Dendritic cell treated with granulocyte-macrophage colony-stimulating factor and Interleukin-4, amounts not matched to agents 40 ng/mL and 50 ng/mL, for 4 days (primary cell): ENCODE data around the gene CCZ1B.
"Not testable (repeated sequence)": the region's sequence is repeated elsewhere in the genome, so short reads cannot be mapped to it uniquely, and the experiment has no call there.

Experiments used
- H3K27ac Mint-ChIP-seq: one replicate; pipeline ENCODE4 v1.8.0; 2022; ENCODE audit warnings: mild to moderate bottlenecking, mixed read lengths
- H3K27me3 Mint-ChIP-seq: one replicate; pipeline ENCODE4 v1.8.0; 2022; ENCODE audit warnings: mild to moderate bottlenecking, mixed read lengths
- H3K36me3 Mint-ChIP-seq: one replicate; pipeline ENCODE4 v1.8.0; 2022; ENCODE audit warnings: low read depth, mixed read lengths
- H3K4me1 Mint-ChIP-seq: one replicate; pipeline ENCODE4 v1.8.0; 2022; ENCODE audit warnings: low read depth, mixed read lengths
- H3K4me3 Mint-ChIP-seq: one replicate; pipeline ENCODE4 v1.8.0; 2022; ENCODE audit warnings: mild to moderate bottlenecking, moderate library complexity, mixed read lengths
- H3K9me3 Mint-ChIP-seq: one replicate; pipeline ENCODE4 v1.8.0; 2022; ENCODE audit warnings: mixed read lengths
- intact Hi-C: fragments of 100-400 bp; cut with micrococcal nuclease; formaldehyde crosslinking; loops from one replicate; pipeline ENCODE4 v1.15.0; 2022

The CCZ1B gene

DNA sequence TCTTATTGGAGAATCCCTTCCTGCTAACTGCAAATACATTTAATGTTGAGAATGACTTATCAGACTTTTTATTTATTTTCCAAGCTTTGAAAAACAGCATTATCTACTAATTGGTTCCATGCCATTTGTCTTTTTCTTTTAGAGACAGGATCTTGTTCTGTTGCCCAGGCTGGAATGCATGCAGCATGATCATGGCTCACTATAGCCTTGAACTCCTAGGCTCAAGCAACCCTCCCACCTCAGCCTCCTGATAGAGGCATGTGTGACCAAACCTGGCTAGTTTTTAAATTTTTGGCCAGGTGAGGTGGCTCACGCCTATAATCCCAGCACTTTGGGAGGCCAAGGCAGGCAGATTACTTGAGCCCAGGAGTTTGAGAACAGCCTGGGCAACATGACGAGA lies 13.1 kb downstream of the CCZ1B start:
- H3K4me1 Mint-ChIP-seq, H3K27me3 Mint-ChIP-seq, H3K9me3 Mint-ChIP-seq, intact Hi-C loops, H3K27ac Mint-ChIP-seq, H3K4me3 Mint-ChIP-seq: not testable (repeated sequence)
- H3K36me3 Mint-ChIP-seq = peaks cover 49% of the 10 kb centered on the region

DNA sequence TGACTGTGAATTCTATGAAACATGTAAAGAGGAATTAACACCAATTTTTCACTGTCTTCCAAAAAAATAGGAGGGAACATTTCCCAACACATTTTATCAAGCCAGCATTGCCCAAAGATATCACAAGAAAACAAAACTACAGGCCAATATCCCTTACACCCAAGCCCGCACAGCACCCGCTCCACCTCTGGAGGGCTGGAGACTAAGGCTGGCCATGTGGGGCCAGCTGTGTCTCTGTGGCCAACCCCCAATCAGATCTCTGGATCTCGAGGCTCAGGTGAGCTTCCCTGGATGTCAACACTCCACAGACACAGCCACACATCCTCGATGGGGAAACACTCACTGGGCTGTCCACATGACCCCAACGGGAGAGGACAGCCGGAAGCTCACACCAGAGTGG lies 18.1 kb downstream of the CCZ1B start:
- H3K9me3 Mint-ChIP-seq, intact Hi-C loops, H3K4me3 Mint-ChIP-seq: not testable (repeated sequence)

DNA sequence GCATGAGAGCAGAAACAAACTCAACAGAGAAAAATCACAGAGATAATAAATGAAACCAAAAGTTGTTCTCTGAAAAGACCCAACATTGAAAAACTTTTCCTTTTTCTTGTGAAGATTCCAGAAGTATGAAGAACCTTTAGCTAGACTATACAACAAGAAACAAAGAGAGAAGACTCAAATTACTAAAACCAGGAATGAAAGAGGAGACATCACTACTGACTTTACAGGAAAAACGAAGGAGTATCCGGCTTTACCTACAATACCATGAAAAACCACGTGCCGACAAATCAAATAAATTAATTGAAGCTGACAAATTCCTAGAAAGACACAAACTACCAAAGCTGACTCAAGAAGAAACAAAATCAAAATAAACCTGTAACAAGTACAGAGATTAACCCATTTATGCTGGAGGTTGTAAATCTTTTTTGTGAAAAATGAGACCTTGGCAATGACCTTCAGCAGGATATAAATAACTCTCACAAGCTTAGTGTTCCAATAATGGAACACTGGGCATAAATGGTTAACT lies 18.6 kb downstream of the CCZ1B start:
- peaks cover 24% of the 10 kb centered on the region for H3K36me3 Mint-ChIP-seq
- H3K27me3 Mint-ChIP-seq, H3K27ac Mint-ChIP-seq, H3K4me3 Mint-ChIP-seq, intact Hi-C loops, H3K4me1 Mint-ChIP-seq, H3K9me3 Mint-ChIP-seq: not testable (repeated sequence)

More for the DNA sequence above, 18.1 kb downstream of the CCZ1B start:
- not testable (repeated sequence) for H3K27ac Mint-ChIP-seq, H3K4me1 Mint-ChIP-seq, H3K27me3 Mint-ChIP-seq
- peaks cover 24% of the 10 kb centered on the region for H3K36me3 Mint-ChIP-seq

DNA sequence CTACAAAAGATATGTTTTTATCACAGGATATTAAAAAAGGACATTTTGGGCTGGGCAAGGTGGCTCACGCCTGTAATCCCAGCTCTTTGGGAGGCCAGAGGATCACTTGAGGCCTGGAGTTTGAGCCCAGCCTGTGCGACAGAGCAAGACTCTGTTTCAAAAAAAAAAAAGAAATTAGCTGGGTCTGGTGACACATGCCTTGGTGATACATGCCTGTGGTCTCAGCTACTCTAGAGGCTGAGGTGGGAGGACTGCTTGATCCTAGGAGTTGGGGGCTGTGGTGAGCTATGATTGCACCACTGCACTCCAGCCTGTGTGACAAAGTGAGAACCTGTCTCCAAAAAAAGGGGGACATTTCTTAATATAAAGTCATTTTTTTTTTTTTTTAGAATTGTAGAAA lies 25.7 kb downstream of the CCZ1B start:
- H3K27me3 Mint-ChIP-seq, H3K9me3 Mint-ChIP-seq, H3K4me3 Mint-ChIP-seq, intact Hi-C loops, H3K27ac Mint-ChIP-seq, H3K4me1 Mint-ChIP-seq: not testable (repeated sequence)
- H3K36me3 Mint-ChIP-seq = peaks cover 22% of the 10 kb centered on the region

DNA sequence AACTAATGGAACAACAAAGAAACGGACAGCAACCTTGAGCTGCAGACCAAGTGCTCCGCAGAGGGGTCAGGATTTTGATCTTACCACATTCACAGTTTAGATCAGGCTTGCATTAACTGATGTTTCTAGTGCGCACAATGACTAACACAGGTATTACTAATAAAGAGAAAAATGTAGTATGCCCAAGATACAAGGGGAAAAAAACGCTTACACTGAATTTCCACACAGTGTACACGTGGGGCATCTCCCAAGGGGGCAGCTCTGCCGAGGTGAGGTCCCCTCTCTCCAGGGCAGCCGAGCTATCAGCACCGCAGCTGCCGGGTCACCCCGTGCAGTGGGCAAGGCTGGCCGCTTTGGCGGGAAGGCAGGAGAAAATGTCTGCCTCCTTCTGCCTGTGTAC lies 26.2 kb downstream of the CCZ1B start:
- H3K36me3 Mint-ChIP-seq = peaks cover 22% of the 10 kb centered on the region
- H3K4me1 Mint-ChIP-seq, intact Hi-C loops, H3K9me3 Mint-ChIP-seq, H3K4me3 Mint-ChIP-seq, H3K27me3 Mint-ChIP-seq, H3K27ac Mint-ChIP-seq: not testable (repeated sequence)

DNA sequence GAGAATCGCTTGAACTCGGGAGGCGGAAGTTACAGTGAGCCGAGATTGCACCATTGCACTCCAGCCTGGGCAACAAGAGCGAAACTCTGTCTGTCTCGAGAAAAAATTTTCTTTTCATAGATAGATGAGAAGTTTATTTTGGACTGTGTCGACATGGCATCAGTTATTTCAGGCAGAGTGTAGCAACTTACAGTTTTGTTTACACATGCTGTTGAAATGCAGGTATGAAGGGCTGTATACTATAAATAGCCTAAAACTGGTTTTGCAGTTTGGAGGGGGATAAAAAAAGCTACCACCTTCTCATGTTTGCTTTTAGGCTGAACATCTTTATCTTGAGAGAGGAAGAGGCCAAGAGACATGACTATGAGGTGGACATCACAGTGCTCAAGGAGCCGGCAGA lies 28.0 kb downstream of the CCZ1B start:
- H3K36me3 Mint-ChIP-seq = peaks cover 15% of the 10 kb centered on the region
- intact Hi-C loops = not testable (repeated sequence)

DNA sequence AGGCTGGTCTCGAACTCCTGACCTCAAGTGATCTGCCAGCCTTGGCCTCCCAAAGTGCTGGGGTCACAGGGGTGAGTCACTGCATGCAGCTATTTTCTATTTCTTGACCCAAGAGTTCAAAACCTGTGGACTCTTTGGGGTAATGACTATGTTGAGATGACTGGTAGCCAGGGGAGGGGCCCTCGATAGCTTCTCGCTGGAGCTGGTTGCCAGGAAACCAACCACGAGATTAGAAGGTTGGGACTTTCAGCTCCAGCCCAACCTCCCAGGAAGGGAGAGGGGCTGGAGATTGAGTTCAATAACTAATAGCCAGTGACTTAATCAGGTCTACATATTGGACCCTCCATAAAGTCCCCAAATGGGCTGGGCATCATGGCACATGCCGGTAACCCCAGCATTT lies 28.9 kb downstream of the CCZ1B start:
- not testable (repeated sequence) for H3K4me1 Mint-ChIP-seq, H3K27me3 Mint-ChIP-seq

More for the DNA sequence above, 28.0 kb downstream of the CCZ1B start:
- not testable (repeated sequence) for H3K4me3 Mint-ChIP-seq, H3K4me1 Mint-ChIP-seq, H3K27me3 Mint-ChIP-seq, H3K27ac Mint-ChIP-seq, H3K9me3 Mint-ChIP-seq

DNA sequence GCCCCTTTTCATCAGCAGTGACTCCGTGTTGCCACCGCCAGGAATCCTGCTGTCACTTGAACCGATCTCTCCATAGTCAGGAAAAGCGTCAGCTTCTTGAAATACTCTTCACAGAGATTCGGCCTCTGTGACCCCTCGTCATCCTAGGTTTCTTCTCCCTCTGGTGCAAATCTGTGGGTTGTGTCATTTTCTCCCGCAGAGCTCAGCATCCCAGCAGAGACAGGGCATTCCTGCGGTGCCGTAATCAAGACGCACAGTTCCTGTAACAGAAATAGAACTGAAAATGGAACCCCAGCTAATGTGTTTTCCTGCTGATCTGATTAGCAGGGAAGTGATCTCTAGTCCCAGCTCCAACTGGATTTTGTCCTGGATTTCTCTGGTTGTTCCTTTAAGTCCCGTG lies 31.8 kb downstream of the CCZ1B start:
- intact Hi-C loops, H3K27ac Mint-ChIP-seq, H3K4me3 Mint-ChIP-seq, H3K9me3 Mint-ChIP-seq, H3K27me3 Mint-ChIP-seq, H3K4me1 Mint-ChIP-seq: not testable (repeated sequence)
- H3K36me3 Mint-ChIP-seq = peaks cover 18% of the 10 kb centered on the region

More for the DNA sequence above, 28.9 kb downstream of the CCZ1B start:
- H3K9me3 Mint-ChIP-seq, H3K27ac Mint-ChIP-seq, H3K4me3 Mint-ChIP-seq, intact Hi-C loops: not testable (repeated sequence)
- peaks cover 18% of the 10 kb centered on the region for H3K36me3 Mint-ChIP-seq

DNA sequence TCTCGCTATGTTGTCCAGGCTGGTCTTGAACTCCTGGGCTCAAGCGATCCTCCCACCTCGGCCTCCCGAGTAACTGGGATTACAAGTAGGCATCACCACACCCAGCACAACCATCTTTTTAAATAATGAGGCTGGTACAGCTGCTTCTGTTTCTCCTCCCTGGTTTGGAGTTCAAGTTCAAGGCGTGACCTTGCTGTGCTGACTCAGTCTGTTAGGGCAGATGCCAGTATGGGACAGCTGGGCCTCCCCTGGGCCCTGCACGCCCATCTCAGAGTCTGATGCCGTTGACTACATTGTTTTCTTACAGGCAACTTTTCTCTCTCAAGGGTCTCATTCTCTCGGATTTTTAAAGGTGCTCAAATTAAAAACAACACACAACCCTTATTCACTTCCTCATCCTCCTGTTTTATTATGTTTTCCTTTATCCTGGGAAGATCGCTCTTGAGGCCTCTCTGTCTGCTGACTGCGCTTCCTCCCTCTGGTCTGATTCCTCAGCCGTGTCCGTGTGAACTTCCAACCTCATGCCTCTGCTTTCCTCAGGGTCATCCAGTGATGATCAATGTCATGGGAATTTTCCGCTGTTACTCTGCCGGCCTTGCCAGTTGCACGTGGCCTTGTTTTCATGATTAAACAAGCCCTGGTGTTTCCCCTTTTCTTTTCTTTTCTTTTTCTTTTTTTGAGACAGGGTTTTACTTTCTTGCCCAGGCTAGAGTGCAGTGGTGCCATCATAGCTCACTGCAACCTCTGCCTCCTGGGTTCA lies 33.8 kb downstream of the CCZ1B start:
- H3K4me1 Mint-ChIP-seq, H3K9me3 Mint-ChIP-seq, H3K4me3 Mint-ChIP-seq, intact Hi-C loops, H3K27me3 Mint-ChIP-seq, H3K27ac Mint-ChIP-seq: not testable (repeated sequence)
- H3K36me3 Mint-ChIP-seq = peaks cover 18% of the 10 kb centered on the region

DNA sequence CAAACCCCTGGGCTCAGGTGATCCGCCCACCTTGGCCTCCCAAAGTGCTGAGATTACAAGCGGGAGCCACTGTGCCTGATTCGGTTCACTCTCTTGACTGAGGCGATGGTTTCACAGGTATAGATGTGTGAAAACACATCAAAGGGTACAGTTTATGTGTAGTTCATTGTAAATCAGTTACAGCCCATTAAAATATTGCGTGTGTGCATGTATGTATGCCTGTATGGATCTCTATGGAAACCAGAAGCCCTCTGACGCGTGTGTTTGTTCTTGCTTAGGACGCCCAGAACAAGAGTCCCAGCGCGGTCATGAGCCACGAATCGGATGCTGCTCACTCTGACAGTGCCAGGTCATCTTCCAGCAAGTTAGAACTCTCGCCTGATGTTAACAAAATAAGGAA lies 36.7 kb downstream of the CCZ1B start:
- intact Hi-C loops, H3K36me3 Mint-ChIP-seq, H3K4me1 Mint-ChIP-seq, H3K27me3 Mint-ChIP-seq, H3K27ac Mint-ChIP-seq, H3K9me3 Mint-ChIP-seq, H3K4me3 Mint-ChIP-seq: not testable (repeated sequence)

DNA sequence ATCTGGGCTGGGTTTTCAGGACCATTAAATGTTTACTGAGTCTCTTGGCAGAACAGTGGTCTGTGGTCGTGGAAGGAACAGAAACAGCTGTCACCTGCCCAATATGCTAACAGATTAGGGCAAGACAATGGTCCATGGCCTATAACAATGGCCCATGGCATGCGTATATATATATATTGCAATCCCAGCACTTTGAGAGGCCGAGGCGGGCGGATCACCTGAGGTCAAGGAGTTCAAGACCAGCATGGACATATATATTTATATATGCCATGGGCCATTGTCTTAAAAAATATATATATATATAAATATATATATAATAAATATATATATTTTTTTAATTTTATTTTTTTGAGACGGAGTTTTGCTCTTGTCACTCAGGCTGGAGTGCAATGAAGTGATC lies 44.5 kb downstream of the CCZ1B start:
- H3K4me3 Mint-ChIP-seq, H3K27me3 Mint-ChIP-seq, H3K36me3 Mint-ChIP-seq, H3K9me3 Mint-ChIP-seq, H3K4me1 Mint-ChIP-seq, intact Hi-C loops, H3K27ac Mint-ChIP-seq: not testable (repeated sequence)

DNA sequence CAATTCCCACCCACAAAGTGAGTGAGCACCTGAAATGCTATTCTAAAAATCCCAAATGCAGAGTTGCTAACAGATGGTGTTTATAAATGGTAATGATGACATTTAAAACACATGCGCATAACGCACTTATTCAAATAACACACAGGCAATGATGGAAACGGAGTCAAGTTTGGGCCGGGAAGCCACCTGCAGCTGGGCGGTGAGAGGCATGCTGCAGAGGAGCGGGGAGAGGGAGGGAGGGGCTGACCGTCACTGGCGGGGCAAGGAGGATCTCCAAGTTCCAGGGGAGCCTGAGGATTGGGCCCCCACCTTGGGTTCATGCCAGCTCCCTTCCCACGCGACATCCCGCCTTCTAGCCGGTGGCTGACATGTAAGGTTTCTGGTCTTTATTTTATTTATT lies 64.9 kb downstream of the CCZ1B start:
- H3K27me3 Mint-ChIP-seq, intact Hi-C loops, H3K4me1 Mint-ChIP-seq, H3K4me3 Mint-ChIP-seq, H3K36me3 Mint-ChIP-seq, H3K9me3 Mint-ChIP-seq, H3K27ac Mint-ChIP-seq: not testable (repeated sequence)

DNA sequence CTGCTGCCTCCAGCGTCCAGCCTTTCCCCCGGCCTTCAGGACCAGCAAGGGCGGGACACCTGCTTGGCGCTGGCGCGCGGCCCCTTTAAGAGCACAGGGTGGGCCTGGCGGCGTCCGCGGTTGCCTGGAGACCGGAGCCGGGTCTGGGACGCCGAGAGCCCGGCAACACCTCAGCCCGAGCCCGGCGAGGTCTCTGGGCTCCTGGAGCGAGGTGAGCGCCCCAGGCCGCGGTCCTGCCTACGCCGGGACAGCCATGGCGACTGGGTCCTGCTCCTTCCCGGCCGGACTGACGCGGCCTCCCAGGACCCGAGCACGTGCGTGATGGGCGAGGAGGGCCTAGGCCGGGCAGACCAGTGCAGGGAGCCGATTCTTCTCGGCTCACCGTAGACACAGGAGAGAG lies 72.1 kb downstream of the CCZ1B start, which contains the start of gene RSPH10B2:
TSS of gene RSPH10B2 (plus strand) at position 140 of the 400 bp plus-strand sequence. CDS start 3,575 bp downstream, outside the sequence.
- H3K27ac Mint-ChIP-seq, H3K4me3 Mint-ChIP-seq, H3K4me1 Mint-ChIP-seq, H3K9me3 Mint-ChIP-seq, H3K27me3 Mint-ChIP-seq, intact Hi-C loops: not testable (repeated sequence)
- H3K36me3 Mint-ChIP-seq = peaks cover 10% of the 10 kb centered on the region

DNA sequence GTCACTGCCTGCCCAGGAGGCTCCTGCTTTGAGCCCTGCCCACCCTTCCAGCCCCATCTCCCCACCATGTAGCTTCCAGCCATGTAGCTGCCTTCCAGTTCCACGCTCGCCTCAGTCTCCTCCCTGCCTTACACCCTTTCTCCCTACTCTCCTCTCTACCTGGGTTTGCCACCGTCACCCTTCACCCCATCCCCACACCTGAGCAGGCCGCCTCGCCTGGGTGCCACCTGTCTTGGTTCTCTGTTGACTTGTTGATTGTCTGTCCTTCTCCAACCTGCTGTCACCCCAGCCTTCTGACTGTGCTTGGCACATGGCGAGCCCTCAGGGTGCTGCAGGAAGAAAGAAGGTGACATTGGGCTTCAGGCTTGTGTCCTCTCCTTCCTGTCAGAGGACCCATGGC lies 75.9 kb downstream of the CCZ1B start:
- H3K9me3 Mint-ChIP-seq, intact Hi-C loops, H3K4me1 Mint-ChIP-seq, H3K4me3 Mint-ChIP-seq, H3K27me3 Mint-ChIP-seq, H3K27ac Mint-ChIP-seq: not testable (repeated sequence)
- H3K36me3 Mint-ChIP-seq = peaks cover 37% of the 10 kb centered on the region

DNA sequence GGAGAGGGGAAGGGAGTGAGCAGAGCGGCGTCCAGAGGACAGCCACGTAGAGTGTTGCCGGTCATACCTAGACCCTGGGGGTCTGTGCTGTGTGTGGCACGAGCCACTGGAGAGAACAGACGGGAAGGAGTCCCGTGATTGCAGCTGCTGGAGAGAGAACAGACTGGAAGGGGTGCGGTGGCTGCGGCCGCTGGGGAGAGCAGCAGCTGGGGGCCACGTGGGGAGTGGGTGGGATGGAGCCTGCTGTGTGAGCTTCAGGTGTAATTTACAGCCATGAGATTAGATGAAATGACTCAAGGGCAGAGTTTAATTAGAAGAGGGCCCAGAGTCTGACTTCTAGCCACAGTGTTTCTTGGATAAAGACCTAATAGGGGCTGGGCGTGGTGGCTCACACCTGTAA lies 76.7 kb downstream of the CCZ1B start:
- H3K4me1 Mint-ChIP-seq, H3K4me3 Mint-ChIP-seq, H3K27me3 Mint-ChIP-seq, H3K9me3 Mint-ChIP-seq, intact Hi-C loops, H3K27ac Mint-ChIP-seq: not testable (repeated sequence)
- H3K36me3 Mint-ChIP-seq = peaks cover 43% of the 10 kb centered on the region
